Right atrium auricular region (tissue), 2 donors: ENCODE data around the gene MPP3. TPM values are rescaled to one million over a fixed set of nuclear protein-coding genes. Genes with fewer than 3 reads are reported as not detected.

Experiments used
- DNase-seq: peaks from one replicate; pipeline ENCODE4 v3.0.0-alpha.2; 2019; ENCODE audit warnings: low spot score
- H3K27ac ChIP-seq, 2 donors: fragments of 200-600 bp; sonication (generic); 1 replicate in 1 of 2; 2 replicates in 1 of 2; pipeline ENCODE4 v1.5.1; 2016 to 2019
- H3K27me3 ChIP-seq, 2 donors: fragments of 200-600 bp; sonication (generic); one replicate each; pipeline versions ENCODE4 v1.5.1 to v1.6.0; 2017 to 2019
- H3K36me3 ChIP-seq: fragments of 200-600 bp; sonication (generic); one replicate; pipeline ENCODE4 v1.5.1; 2016
- H3K4me1 ChIP-seq, 2 donors: fragments of 200-600 bp; sonication (generic); one replicate each; pipeline versions ENCODE4 v1.5.1 to v1.6.0; 2017 to 2019
- H3K4me3 ChIP-seq, 2 donors: fragments of 200-600 bp; sonication (generic); 1 replicate in 1 of 2; 2 replicates in 1 of 2; pipeline ENCODE4 v1.5.1; 2017 to 2019; ENCODE audit warnings: mild to moderate bottlenecking in 1 of 2, moderate library complexity in 1 of 2
- H3K9me3 ChIP-seq, 2 donors: fragments of 200-600 bp; sonication (generic); one replicate each; pipeline ENCODE4 v1.5.1; 2019
- total RNA-seq, 2 donors: library from RNA; depleted of rRNA; stranded (reverse); fragments of >200 nt; gene quantifications; one replicate each; pipeline ENCODE4 v1.1.0, GENCODE V29; 2016
- TF ChIP-seq, protein P1 (sequence below), 2 donors: fragments of 200-600 bp; sonication (generic); IDR thresholded peaks; one replicate each; pipeline ENCODE4 v1.5.1; 2019; ENCODE audit warnings: antibody characterized with exemption in 2 of 2

Gene MPP3
- total RNA-seq, 2 donors from 2014 or later = 35.0 to 36.2 TPM

GRCh38 chr17:43769426-43769825, 63.5 kb downstream of the MPP3 start:
- H3K27me3 ChIP-seq = no peaks in the 10 kb centered on the region
- peaks cover 74% of the 10 kb centered on the region for H3K36me3 ChIP-seq
- TF ChIP-seq, protein P1, sequence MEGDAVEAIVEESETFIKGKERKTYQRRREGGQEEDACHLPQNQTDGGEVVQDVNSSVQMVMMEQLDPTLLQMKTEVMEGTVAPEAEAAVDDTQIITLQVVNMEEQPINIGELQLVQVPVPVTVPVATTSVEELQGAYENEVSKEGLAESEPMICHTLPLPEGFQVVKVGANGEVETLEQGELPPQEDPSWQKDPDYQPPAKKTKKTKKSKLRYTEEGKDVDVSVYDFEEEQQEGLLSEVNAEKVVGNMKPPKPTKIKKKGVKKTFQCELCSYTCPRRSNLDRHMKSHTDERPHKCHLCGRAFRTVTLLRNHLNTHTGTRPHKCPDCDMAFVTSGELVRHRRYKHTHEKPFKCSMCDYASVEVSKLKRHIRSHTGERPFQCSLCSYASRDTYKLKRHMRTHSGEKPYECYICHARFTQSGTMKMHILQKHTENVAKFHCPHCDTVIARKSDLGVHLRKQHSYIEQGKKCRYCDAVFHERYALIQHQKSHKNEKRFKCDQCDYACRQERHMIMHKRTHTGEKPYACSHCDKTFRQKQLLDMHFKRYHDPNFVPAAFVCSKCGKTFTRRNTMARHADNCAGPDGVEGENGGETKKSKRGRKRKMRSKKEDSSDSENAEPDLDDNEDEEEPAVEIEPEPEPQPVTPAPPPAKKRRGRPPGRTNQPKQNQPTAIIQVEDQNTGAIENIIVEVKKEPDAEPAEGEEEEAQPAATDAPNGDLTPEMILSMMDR (IDR thresholded peaks at IDR 0.05) = no peak
- peaks cover 0 to 34% of the 10 kb centered on the region in 2 donors for H3K4me1 ChIP-seq
- no peak for DNase-seq
- H3K4me3 ChIP-seq = no peak overlapping the region
- no peaks in the 10 kb centered on the region for H3K9me3 ChIP-seq
- H3K27ac ChIP-seq = peak overlapping the region; percentile 18 to 27

- DNase-seq = no peak
- TF ChIP-seq, protein P1 (IDR thresholded peaks at IDR 0.05) = no peak
- Histone ChIP-seq H3K36me3 (peaks cover 69% of the 10 kb centered on the region), H3K4me3 (no peak overlapping the region), H3K9me3 (no peaks in the 10 kb centered on the region), H3K27me3 (no peaks in the 10 kb centered on the region), H3K4me1 (peaks cover 0 to 34% of the 10 kb centered on the region in 2 donors), H3K27ac (peak overlapping the region; percentile 18 to 27)
Observed at GRCh38 chr17:43768943-43769342, 64.0 kb downstream of the MPP3 start.

DNA sequence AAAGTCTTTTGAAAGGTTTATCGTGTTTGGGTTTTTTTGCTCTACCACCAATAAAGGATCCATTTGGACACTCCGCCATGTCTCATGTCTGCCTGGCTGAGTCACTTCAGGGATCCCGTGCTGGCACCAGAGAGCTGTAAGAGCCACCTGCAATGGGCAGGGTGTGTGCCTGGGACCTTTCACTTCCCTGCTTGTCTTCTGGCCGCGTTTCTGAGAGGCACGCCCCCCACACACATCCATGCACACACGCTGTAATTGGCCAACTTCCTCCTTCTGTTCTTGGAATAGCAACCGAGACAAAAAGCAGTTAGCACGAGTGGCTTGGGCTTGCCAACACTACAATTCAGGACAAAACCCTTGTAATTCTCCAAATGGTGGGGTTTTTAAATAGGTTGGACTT, 64.6 kb downstream of the MPP3 start:
- DNase-seq = no peak
- no peak overlapping the region for H3K4me3 ChIP-seq
- TF ChIP-seq, protein P1 (IDR thresholded peaks at IDR 0.05) = no peak
- H3K27me3 ChIP-seq = no peaks in the 10 kb centered on the region
- H3K36me3 ChIP-seq = peaks cover 64% of the 10 kb centered on the region
- H3K9me3 ChIP-seq = no peaks in the 10 kb centered on the region
- H3K27ac ChIP-seq = peak overlapping the region; percentile 18 to 27
- H3K4me1 ChIP-seq = peaks cover 0 to 34% of the 10 kb centered on the region in 2 donors

DNA sequence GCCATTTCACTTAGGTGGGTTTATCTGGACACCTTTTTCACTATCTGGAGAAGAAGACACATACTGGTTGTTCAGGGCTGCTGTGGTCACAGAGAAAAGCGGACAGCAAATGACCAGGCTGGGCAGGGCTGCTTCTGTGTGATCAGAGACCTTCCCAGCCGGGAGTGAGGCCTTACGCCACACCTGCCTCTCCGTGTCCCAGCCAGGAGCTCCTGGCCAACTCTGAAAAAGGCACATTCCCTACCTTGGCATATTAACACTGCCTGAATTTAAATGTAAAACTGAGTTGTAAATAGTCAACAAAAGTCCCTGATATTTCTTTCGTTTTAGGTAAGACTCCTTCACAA, 65.3 kb downstream of the MPP3 start:
- Histone ChIP-seq H3K27me3 (no peaks in the 10 kb centered on the region), H3K4me1 (peaks cover 0 to 29% of the 10 kb centered on the region in 2 donors), H3K27ac (peak overlapping the region in 1 of 2 donors; percentile 18)

DNA sequence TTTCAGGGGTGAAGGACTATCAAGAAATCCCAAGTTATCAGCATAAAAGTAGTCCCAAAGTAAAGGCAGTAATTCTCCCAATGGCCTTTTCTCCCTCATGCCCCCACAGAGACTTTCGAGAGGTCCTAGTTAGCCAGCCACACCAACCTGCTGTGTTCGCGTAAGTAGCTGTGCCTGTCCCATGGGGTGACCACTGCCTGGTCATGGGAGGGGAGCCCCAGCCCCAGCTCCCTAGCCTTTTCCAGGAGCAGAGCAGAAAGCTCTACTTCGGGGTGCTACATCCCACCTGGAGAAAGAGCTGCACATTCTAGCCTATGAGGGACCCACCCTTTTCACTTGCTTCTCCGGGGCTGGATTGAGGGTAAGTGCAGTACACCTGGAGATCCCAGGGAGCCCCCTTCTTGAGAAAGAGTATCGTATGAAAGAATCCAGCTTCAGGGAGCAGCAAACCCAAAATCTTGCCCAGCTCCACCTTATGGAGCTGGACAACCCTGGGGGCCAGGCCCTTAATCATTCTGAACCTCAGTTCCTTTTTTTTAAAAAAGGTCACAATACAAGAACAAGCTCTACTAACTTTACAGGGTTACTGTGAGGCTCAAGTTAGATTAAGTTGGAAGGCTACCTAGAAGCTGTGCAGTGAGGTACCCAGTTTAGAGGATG, 65.8 kb downstream of the MPP3 start:
- Histone ChIP-seq H3K4me1 (peaks cover 0 to 24% of the 10 kb centered on the region in 2 donors), H3K9me3 (no peaks in the 10 kb centered on the region), H3K36me3 (peaks cover 52% of the 10 kb centered on the region), H3K27me3 (no peaks in the 10 kb centered on the region), H3K27ac (peak overlapping the region in 1 of 2 donors; percentile 18), H3K4me3 (no peak overlapping the region)
- no peak for DNase-seq
- TF ChIP-seq, protein P1 (IDR thresholded peaks at IDR 0.05) = no peak

More for the DNA sequence above, 65.3 kb downstream of the MPP3 start:
- H3K36me3 ChIP-seq = peaks cover 57% of the 10 kb centered on the region
- TF ChIP-seq, protein P1 (IDR thresholded peaks at IDR 0.05) = no peak
- no peak for DNase-seq
- H3K9me3 ChIP-seq = no peaks in the 10 kb centered on the region
- H3K4me3 ChIP-seq = no peak overlapping the region
